Lower leg skin (tissue), 4 donors: ENCODE data around the gene ZNF653. TPM values are rescaled to one million over a fixed set of nuclear protein-coding genes. Genes with fewer than 3 reads are reported as not detected.

Experiments used
- DNase-seq, 2 donors: peaks; one replicate each; pipeline ENCODE4 v3.0.0-alpha.2; 2019; ENCODE audit warnings: low spot score in 2 of 2
- H3K4me3 ChIP-seq: fragments of 200-600 bp; sonication (generic); 2 replicates; pipeline ENCODE4 v1.5.1; 2017; ENCODE audit warnings: mild to moderate bottlenecking, low read depth; ENCODE audit not compliant: poor library complexity, severe bottlenecking
- CTCF ChIP-seq, 3 donors: fragments of 450-650 bp; IDR thresholded peaks; one replicate each; pipeline ENCODE4 v1.5.1; 2016; ENCODE audit warnings: antibody characterized with exemption in 3 of 3, mild to moderate bottlenecking in 3 of 3, moderate library complexity in 2 of 3
- POLR2A ChIP-seq, 2 donors: fragments of 450-650 bp; IDR thresholded peaks; one replicate each; pipeline ENCODE4 v1.6.1; 2016 to 2017; ENCODE audit warnings: antibody characterized with exemption in 2 of 2, mild to moderate bottlenecking in 1 of 2, moderate library complexity in 1 of 2
- WGBS, 2 donors: methylation state at CpG; one replicate each; pipeline ENCODE4 v1.1.5; 2018; 5-methylcytosine and 5-hydroxymethylcytosine counted together
- intact Hi-C: fragments of 100-400 bp; cut with DNase I; formaldehyde crosslinking; loops from one replicate; pipeline ENCODE4 v1.15.0; 2023; ENCODE audit warnings: low total_unique reads
- total RNA-seq, 4 donors: library from RNA; depleted of rRNA; stranded (reverse); fragments of >200 nt; gene quantifications; one replicate each; pipeline ENCODE4 v1.1.0, GENCODE V29; 2016

ZNF653 gene
- total RNA-seq, result 10 to 100 TPM in 3 of 4 donors, 1 to 10 TPM in 1; 8.4 to 16.9 (median 11.6) TPM

- peak; percentile 92 to 99 for DNase-seq
- intact Hi-C loops, result no loop called here
- peak within 1 kb of the TSS; percentile 73 for H3K4me3 ChIP-seq
- TF ChIP-seq POLR2A (IDR thresholded peaks at IDR 0.05), result no peak
- no peak for TF ChIP-seq CTCF (IDR thresholded peaks at IDR 0.05)
- WGBS, 2 donors, result 0% methylated on average over 15 to 58 of the region's 65 CpGs
Observed at GRCh38 chr19:11505504-11506100, at the start of gene ZNF653. TSS of gene ZNF653 (minus strand) at chr19:11505839. CDS start at chr19:11505786, 53 bp downstream.

- 71 to 79% methylated on average over 6 of the region's 6 CpGs for WGBS, 2 donors
- TF ChIP-seq CTCF (IDR thresholded peaks at IDR 0.05), result no peak
- no peak for TF ChIP-seq POLR2A (IDR thresholded peaks at IDR 0.05)
- intact Hi-C loops, result no loop called here
- H3K4me3 ChIP-seq, result no peak overlapping the region
- DNase-seq, result no peak
Observed at GRCh38 chr19:11555246-11555645, 49.6 kb upstream of the ZNF653 start.

- 94 to 95% methylated on average over 12 of the region's 12 CpGs for WGBS, 2 donors
- no peak for TF ChIP-seq CTCF (IDR thresholded peaks at IDR 0.05)
- TF ChIP-seq POLR2A (IDR thresholded peaks at IDR 0.05), result no peak
- intact Hi-C loops, result no loop called here
- no peak overlapping the region for H3K4me3 ChIP-seq
- no peak for DNase-seq
Observed at GRCh38 chr19:11554160-11554559, 48.5 kb upstream of the ZNF653 start.

GRCh38 chr19:11552666-11553372, 47.2 kb upstream of the ZNF653 start:
- TF ChIP-seq POLR2A (IDR thresholded peaks at IDR 0.05) (no peak), CTCF (IDR thresholded peaks at IDR 0.05) (no peak)
- intact Hi-C loops, result no loop called here
- no peak for DNase-seq
- H3K4me3 ChIP-seq, result no peak overlapping the region
- 76 to 77% methylated on average over 19 to 20 of the region's 20 CpGs for WGBS, 2 donors

GRCh38 chr19:11551603-11552235, 46.1 kb upstream of the ZNF653 start:
- intact Hi-C loops, result no loop called here
- no peak overlapping the region for H3K4me3 ChIP-seq
- TF ChIP-seq POLR2A (IDR thresholded peaks at IDR 0.05) (no peak), CTCF (IDR thresholded peaks at IDR 0.05) (no peak)
- DNase-seq, result no peak
- WGBS, 2 donors, result 71 to 77% methylated on average over 17 to 26 of the region's 26 CpGs
